Measurements from ENCODE around the gene C16orf89.
"Not testable (repeated sequence)": the region's sequence is repeated elsewhere in the genome, so short reads cannot be mapped to it uniquely, and the experiment has no call there.

The C16orf89 gene

DNA sequence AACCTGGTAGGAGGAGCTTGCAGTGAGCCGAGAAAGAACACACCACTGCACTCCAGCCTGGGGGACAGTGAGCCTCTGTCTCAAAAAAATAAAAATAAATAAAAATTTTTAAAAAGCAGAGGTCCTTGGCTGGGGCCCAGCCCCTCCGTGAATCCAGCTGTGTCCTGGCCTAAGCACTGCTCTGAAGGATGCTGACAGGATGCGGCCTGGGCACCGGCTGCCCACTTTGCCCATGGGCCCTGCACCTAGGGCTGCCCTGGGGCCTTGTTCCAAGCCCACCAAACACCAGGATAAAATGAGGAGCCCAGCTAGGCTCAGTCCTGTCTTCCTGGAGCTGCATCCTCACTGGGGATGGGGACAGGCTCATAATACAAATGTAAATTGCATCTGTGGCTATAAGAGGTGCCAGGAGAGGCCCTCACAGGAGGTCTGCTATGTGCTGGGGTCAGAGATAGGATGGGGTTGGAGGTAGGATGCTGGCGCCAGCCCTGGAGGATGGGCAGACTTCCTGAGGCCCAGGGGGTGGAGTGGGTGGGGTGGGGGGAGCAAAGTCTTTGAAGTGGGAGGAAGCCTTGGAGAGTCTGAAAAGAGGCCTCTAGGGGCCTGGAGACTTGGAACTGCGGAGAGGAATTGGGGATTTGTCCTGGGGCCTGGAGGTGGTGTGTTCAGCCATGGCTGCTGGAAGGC, 6.2 kb downstream of the C16orf89 start:
- no peak for DNase-seq

DNA sequence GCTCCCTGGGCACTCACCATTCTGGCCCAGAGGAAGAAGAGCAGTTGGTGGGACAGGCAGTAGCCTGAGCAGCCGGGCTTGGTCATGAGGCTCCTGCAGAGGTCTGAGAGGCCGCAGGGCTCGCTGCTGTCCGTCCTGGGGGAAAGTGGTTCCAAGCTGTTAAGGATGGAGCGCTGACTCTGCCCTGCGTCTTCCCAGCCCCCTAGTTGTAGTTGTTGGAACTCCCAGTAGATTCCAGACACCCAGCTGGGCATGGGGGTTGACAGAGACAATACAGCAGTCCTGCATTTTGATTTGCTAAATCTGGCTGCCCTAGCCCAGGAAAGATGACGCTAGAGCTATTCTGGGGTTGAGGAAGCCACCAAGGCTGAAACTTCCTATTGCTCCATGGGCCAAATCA, 7.3 kb downstream of the C16orf89 start:
- DNase-seq = no peak

DNA sequence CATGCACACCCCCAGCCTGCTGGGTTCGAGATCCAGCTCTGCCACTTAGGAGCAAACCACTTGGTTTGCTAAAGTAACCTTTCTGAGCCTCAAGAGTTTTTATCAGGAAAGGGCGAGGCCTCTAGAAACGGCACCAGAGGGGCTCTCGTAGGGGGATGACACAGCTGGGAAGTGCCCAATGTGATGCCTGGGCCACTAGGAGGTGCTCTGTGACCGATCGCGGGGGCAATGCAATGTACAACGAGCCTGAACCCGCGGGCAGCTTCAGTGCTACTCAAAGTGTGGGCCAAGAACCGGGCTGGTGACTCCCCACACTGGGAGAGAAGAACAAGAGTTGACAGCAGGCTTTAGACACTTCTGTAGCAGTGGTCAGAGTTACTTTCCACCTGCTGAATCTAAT, 9.4 kb downstream of the C16orf89 start:
- no peak for DNase-seq

DNA sequence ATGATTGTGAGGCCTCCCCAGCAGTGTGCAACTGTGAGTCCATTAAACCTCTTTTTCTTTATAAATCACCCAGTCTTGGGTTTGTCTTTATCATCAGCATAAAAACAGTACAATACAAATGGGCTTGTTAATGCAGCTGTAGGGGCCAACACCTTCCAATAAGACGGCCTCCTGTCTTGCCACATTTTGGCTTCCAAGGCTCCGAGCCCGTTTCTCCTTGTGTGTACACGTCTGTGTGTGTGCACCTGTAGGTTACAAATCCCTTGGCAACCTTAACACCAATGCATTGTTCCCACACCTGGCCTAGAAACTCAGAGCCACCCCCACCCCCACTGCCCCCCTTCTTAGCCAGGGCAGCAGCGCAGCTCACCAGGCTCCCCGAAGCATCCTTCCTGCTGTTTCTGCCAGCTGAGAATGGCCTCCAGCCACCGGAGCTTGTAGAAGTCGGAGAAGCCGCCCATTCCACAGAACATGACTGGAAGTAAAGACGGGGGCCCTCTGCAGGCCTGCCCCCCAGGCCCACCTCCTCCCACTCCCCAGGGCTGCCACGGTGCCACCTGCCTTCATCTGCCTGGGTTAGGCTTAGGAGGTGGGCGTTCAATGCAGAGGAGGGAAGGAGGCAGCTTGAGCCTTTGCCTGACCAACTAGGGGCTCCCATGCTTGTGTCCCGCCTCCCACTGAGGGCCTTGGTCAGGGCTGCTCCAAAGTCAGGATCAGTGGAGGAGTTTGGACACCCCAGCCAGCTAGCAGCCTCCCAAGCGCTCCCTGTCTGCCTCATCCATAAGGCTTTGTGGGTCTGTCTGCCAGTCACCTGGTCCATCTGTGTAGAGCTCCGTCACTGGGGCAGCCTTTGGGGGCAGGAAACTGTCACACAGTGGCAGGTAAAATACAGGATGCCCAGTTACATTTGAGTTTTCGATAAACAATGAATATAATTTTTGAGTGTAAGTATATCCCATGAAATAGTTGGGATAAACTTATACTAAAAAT, 10.6 kb downstream of the C16orf89 start:
- DNase-seq = no peak

DNA sequence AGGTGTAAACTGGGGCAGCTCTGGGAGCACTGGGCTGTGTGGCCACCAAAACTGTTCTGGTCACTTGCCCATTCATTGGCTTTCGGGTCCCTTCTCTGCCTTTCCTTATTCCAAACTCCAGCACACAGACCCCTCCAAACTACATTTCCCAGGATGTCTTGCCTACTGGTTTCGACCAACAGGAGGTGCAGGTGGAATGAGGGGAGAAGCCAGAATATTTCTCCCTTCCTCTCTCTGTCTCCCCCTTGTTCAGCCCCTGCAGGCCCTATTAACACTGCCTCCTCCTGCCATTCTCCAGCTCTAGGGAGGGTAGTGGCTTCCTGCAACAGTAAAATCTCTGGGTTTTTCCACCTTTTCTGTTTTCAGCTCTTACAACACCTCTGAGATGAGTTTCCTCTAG, 18.8 kb downstream of the C16orf89 start:
- DNase-seq = no peak

DNA sequence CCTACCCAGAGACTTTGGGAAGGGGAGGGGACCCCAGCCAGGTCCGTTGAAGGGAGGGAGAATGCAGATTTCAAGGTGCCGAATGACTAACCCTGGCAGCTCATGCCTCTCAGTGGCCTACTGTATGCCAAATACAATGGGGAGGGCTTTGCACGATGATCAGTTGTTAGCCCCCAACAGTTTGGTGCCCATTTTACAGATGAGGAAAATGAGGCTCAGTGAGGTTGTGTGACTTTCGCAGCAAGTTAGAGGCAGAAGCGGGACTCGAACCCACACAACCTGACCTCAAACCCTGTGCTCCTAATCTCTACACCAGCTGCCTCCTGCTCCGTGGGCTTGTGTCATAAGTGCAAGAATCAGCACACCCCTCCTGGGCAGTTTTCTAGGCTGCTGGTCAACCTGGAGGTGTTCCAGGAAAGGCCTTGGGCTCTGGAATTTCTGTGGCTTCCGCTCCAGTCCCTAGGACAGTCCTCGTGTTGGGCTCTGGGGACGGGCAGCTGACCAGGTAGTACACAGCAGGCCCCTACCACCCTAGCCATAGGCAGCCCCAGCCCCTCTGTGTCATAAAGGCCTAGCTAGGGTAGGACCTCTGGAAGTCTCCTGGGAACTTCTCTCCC, 20.1 kb downstream of the C16orf89 start:
- no peak for DNase-seq

DNA sequence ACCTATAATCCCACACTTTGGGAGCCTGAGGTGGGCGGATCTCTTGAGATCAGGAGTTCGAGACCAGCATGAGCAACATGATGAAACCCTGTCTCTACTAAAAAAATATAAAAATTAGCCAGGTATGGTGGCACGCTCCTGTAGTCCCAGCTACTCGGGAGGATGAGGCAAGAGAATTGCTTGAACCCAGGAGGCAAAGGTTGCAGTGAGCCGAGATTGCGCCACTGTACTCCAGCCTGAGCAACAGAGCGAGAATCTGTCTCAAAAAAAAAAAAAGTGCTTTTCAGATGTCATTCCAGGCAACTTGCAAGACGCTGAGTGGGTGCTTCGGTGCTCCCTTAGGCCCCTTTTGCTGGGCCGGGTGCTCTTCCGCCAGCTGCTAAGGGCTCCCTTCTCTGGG, 21.2 kb downstream of the C16orf89 start:
- not testable (repeated sequence) for DNase-seq

DNA sequence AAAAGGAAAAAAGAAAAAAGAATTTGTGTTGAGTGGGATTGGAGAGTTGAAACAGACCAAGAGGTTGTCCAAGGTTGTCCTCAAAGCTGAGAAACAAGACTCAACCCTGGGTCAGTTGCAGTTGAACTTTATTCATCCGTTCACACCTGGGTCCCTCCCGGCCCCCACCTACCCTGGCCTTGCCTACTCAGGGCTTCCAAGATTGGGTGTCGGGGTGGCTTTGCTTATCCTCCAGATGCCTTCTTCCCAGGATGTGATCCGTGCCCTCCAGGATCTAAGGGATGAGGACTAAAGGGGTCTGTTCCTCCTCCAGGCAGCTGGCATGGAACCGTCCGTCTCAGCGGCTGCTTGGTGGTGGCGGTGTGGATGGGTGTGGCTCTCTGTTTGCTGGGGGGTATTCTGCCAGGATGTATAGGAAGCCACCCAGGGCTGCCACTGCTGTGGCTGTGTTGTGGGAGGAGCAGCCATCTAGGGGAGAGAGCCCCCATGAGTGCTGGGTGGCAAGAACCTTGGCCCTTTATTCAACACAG, 21.7 kb downstream of the C16orf89 start:
- DNase-seq = no peak

DNA sequence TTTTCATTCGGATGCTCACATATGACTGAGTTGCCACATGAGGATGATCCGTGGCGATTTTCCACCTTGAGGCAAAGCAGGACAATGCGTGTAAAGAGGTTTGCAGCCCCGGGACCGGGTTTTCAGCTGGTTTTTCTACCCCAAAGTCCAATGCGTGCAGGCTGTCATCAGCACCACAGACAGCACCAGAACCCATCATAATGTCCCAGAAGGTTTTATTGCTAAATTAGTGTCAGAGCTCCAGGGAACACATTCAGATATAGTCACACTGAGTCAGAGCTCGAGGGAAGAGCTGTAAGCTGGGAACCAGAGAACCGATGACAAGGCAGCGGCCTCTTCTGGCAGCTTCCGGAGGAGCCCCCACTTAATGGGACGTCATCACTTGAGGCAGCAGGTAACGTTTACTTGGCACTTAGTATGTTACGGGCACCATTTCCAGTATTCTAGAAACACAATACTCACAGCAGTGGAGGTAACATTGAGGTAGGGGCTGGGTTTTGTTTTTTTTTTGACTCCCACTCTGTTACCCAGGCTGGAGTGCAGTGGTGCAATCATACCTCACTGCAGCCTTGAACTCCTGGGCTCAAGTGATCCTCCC, 23.1 kb downstream of the C16orf89 start:
- DNase-seq = no peak

DNA sequence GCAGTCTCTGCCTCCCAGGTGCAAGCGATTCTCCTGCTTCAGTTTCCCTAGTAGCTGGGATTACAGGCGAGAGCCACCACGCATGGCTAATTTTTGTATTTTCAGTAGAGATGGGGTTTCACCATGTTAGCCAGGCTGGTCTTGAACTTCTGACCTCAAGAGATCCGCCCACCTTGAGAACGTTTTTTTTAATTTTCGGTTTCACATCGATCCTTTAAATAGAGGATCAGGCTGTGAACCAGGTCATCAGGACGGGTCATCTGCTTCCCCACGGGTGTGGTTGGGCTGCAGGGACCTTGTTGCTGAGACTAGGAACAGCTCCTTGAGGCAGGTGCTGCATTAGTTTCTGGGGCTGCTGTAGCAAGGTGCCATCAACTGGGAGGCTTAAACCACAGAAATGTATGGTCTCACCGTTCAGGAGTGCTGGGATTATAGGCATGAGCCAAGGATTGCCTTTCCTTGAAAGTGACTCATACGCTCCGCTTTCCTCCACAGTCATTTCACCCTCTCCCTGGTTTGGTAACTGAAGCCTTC, 24.1 kb downstream of the C16orf89 start:
- no peak for DNase-seq

DNA sequence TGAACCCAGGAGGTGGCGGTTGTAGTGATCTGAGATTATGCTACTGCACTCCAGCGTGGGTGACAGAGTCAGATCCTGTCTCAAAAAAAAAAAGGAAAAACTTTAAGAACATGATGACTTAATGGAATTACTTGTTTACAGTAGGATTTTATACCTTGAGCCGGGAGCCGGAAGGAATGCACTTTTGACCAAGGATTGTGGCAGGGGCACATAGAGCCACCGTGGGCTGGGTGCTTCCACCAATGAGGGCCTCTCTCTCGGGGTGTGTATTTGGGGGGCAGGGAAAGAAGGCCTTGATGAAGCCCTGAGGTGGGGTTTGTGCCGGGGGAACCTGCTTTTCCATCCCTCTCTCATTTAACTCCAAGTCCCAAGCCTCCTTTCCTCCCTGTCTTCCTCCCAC, 25.3 kb downstream of the C16orf89 start:
- DNase-seq = no peak

DNA sequence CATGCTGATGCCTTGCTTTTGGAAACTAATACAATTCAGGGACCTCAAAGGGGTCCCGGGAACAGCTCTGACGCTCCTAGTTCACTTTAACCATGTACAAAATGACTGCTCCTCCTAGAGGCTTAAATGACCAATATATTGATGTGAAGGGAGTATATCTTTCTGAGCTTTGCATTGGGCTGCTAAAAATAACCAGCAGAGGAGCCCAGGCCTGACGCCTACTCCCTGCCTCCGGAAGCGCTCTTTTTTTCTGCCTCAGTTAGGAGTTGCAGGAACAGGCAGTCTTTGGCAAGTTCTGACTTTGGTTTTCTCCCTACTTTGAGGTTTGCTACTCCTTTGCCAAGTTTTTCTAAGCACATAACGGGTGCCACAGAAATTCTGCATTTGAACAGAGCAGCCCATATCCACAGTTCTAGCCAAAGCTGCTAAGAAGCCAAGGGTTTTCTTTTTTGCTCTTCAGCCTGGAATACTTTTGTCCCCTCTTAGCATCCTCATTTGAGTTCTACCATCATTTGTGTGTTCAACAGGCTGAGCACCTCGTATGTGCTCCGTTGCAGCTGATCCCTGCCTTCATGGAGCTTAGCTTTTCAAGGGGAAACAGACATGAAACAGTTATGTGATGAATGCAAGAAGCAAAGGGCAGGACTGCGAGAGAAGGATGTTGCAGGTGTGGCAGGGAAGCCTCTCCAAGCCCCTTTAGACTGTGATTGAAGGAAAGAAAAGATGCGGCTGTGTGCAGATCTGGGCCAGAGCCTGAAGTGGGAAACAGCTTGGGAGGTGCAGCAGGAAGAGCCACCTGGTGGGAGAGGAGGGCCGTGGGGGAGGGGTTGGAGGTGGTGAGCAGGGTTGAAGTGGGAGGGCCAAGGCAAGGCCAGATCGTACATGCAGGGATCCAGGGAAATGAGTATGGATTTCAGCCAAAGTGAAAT, 29.3 kb downstream of the C16orf89 start:
- DNase-seq = no peak

DNA sequence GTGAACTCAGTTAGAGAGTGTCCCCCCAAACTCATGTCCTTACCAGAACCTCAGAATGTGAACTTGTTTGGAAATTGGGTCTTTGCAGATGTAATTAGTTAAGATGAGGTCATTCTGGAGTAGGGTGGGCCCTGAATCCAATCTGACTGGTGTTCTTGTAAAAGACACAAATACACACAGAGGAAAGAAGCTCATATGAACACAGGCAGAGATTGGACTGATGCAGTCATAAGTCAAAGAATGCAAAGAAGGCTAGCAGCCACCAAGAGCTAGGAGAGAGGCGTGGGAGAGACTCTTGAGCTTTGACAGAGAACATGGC, 29.9 kb downstream of the C16orf89 start:
- no peak for DNase-seq

DNA sequence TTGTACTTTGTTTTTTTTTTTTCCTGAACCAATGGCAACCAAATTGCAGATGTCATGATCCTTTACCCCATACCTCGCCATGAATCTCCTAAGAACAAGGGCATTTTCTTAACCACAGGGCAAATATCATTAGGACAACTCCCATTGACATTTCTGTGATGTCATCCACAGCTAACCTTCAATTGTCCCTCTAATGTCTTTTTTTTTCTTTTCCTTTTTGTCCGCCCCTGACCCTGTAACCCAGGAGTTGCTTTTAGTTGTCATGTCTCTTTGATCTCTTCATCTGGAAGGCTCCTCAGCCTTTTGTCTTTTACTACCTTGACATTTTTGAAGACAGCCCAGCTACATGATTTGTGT, 31.6 kb downstream of the C16orf89 start:
- no peak for DNase-seq

DNA sequence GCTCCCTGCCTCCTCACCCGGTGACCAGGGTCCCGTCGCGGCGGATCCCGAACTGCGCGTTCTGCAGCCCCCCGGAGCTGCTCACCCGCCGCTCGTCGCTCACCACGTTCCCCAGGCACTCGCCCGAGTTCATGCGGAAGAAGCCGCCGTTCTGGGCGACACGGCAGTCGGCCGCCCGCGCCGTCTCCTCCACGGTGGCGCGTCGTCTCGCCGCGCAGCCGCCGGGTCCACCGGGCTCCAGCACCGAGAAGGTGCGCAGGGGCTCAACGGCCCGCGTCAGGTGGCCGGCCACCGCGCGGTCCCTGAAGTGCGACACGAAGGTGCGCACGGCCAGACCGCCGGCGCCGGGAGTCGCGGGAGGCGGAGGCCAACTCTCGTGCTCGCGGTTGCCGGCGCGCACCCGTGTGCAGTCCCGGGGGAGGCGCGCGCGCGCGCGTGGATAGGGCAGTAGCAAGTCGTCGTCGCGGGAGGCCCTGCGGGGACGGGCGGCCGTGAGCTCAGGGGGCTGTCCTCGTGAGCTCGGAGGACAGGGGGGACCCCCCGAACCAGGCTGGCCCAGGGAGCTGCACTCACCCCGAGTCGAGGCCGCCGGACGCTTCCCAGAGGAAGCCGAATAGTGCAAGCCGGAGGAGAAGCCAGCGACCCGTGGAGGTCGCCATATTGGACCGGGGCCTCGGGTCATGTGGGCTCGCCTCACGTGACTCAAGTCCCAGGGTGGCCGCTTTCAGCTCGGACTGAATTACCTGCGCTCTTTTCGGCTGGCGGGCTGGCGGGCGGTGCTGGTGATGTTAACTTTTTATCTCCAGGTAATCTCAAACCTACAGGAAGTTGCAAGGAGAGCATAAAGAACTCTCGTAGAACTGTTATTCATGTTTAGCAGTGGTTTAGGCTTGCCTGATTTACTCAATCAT, 32.2 kb downstream of the C16orf89 start, which contains the start of gene NAGPA:
TSS of gene NAGPA (minus strand) at position 680 of the 911 bp plus-strand sequence. CDS start at position 659, 21 bp downstream.
- DNase-seq = no peak

DNA sequence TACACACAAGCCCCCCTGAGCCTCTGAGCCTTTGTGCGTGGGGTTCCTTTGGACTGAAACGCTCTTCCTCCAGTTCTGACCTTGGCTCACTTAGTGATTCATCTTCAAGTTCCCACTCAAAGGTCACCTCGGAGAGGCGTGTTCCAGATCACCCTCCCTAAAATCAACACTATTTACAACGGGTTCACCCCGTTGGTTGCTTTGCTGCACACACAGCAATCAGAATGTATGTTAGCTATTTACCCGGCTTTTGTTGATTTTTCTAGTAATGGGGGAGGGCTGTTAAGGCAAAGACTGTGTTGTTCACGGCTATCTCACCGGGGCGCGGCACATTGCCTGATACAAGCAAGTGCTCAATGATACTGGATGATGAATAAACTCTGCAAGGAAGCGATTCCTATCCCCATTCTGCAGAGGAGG, 33.0 kb downstream of the C16orf89 start:
- DNase-seq = no peak

DNA sequence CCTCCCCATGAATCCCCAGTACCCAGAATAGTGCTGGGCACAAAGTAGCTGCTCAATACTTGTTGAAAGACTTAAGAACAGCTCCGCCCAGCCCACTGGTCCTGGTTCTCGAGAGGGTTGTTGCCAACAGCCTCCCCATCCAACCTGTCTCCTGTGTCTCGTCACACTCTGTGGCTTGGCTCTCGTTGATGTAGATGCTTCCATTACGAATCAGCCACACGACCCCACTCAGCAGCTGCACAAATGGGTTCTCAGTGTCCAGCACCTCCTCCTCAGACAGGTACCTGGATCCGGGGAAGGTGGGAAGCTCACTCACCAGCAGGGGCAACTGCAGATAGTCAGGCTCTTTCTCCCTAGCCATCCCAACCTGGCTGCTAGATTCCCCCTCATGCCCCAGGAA, 34.2 kb downstream of the C16orf89 start:
- DNase-seq = no peak

DNA sequence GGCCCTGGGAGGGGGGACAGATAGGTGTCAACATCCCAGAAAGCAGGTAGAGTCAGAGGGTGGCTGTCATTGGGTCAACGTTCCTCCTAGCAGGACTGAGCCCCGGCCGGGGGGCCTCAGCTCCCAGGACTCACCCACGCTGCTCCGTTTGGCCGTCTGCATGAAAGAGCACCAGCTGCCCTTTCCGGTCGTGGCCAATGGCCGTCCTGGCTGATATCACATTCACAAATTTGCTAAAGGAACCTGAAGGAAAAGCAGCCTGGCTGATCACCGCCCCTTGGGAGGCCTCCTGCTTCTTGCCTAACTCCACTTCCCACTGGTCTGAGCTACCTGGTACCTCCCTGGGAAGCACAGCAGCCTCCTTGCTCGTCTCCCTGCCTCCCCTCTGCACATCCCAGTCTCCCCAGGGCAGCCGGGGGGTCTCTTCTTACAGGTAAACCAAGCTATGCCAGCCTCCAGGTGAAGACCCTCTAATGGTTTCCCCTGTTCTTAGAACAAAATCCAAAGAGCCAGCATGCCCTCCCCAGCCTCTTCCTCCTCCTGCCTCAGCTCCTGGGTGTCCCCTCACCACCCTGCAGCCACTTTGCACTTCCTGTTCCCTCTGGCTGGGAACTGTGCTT, 35.4 kb downstream of the C16orf89 start:
- DNase-seq = no peak

DNA sequence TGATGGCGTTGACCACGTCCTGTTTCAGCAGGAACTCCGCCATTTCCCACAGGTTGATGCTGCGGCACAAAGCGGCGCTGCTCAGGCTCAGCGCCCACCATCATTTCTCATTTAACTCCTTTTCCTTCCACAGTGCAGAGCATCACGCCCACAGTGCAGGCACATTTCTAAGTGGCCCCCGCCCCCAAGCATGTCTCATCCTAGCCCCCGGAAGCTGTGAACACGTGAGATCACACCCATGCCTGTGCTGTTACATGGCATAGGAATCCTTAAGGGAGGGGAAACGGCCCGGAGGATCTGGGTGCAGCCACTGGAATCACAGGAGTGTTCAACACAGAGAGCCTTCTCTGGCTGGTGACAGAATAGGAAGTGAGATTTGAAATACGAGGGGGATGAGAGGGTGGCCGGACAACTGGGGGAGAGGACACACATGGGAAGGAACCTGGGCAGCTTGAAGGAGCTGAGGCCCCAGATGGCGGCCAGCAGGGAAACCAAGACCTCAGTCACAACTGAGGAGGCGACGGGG, 36.7 kb downstream of the C16orf89 start:
- no peak for DNase-seq

Measured in NCI-H1436 treated with DMSO at 0.1 percent for 48 hours (cell line).